ENCODE results near the gene TCF12.

TCF12 gene

DNA sequence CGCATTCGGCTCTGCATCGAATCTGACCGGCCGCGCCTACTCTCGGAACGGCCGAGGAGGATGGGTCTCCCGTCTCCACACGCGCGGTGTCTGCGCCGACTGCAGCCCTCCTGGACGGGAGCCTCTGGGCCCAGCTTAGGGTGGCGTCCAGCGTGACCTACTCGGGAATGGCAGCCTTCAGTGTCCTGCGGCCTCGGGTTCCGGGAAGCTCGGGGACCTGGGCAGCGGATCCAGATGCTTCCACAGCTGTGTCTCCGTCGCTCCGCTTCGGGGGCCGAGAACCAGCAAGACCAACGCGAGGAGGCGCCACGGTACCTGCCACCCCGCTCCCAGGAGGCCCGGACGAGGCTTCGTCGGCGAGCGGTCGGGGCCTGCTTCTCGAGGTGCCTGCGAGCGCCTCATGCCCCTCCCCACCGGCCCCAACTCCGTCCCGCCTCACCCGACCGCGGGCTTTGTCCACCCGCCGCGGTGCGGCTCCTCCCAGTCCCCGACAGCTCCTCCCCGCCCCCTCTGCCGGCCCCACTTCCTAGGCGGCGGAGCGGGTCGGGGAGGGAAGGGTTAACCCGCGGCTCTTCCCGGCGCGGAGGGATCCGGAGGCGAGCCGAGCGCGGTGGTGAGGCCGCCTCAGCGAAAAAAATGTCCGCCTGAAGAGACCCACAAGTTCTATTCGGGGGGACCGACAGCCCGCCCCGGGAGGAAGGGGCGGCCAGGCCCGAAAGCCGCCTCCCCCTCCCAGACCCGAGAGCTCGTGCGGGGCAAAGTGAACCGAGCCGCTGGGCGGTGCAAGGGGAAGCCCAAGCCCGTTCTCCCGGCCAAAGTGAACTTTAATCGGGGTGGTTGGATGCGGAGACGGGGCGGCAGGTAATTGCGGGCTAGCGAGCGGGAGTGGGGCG is at the start of gene TCF12:
TSS of gene TCF12 (plus strand) at position 599 of the 893 bp plus-strand sequence. CDS start 1,270 bp downstream, outside the sequence.
- peak; percentile 98 for DNase-seq

DNA sequence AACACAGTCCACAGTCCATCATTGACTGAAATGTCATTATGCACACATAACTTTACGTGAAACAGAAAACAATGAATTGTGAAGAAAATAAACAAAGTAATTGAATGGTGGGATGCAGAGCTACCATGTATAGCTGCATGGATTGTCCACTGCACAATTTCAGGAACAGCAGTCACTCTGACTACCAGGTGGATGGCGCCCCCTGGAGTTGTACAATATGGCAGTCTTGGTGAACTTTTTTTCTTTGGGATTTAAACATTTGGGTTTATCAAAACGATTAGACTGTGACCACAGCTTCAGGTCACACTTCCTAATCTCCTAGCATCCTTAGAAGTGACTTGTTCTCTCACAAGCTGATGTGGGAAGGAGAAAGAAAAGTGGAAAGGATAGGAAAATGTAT is 48.9 kb upstream of the TCF12 start:
- peak; percentile 38 for DNase-seq

DNA sequence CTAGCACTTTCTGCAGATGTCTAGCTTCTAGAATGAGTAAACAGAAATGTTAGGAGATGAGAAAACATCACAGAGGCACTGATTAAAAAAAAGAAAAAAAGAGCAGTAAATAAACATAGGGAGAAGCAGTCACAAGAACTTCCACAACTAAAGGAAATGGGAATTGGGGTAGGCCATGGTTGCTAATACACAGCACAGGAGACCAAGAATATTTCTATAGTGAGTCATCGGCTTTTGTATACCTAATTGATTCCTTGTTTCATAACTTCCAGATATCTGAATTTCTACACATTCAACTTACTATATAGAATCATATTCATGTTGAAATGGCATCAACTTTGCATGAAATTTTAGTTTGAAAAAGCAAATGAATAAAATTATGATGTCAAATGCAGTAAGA is 47.3 kb upstream of the TCF12 start:
- DNase-seq, result no peak

DNA sequence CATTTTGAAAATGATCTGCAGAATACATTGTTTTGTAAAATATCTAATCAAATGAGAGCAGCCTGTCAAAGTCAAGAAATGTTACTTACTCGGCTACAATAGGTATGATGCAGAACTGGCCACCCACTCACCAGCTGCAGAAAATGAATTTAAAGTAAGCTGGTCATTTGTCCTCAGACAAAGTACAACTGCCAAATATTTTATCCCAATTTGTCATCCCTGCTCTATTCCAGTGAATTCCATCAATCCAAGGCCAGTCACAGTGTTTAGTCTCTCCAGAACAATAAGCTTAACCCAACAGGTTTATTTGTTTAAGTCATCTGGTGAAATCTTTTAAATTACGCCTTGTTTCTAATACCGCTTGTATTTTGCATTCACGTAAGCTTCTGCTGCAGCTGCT is 46.6 kb upstream of the TCF12 start:
- DNase-seq, result no peak

DNA sequence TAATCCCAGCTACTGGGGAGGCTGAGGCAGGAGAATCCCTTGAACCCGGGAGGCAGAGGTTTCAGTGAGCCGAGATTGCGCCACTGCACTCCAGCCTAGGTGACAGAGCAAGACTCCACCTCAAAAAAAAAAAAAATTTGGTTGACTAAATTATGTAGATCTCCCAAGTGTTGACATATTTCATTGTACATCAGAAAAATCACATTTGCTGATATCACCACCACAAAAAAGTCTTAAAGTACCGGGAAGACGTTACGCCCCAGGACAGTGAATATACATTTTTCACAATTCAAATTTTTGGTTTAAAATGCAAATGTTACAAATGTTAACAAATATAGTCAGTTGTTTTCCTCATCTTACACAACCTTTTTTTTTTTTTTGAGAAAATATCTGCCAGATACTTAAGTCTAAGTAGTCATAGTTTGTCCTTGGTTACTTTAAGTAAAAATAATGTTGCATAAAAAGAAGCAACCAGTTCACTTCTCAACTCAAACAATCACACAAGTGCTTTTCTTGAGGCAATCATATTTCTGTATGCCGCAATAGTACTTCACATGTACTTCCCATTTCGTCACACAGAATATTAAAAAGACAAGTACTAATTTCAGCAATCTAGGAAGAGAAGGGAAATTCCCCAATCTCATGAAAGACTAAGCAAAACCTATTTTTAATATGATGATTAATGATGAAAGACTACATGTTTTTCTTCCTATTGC is 41.0 kb upstream of the TCF12 start:
- no peak for DNase-seq

DNA sequence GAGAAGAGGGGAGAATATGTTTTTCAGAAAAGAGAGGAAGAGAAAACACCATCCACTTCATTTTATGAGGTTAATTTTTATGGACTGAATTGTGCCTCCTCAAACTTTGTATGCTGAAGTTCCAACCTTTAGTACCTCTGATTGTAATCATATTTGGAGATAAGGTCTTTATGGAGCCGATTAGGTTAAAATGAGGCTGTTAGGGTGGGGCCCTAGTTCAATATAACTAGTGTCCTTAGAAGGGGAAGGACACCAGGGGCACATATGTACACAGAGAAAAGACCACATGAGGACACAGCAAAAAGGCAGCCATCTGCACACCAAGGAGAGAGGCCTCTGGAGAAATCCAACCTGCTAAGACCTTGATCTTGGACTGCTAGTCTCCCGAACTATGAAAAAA is 38.9 kb upstream of the TCF12 start:
- no peak for DNase-seq

DNA sequence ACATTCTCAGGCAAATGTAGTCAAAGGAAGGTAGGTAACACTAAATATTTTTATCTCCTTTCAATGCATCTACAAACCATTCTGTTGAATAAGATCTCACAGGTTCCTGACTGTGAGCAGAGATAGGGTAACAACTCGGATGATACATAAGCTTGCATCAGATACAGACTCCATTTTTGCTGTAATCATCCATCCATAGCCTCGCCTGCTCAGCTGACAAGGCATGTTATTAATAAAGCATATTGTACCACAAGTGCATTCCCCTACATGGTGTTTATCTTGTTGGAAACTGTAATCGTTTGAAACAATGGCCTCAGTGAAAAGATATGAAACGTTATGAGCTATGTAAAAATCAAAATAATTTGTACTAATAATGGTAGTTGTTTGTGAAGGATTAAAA is 35.4 kb upstream of the TCF12 start:
- DNase-seq, result no peak

DNA sequence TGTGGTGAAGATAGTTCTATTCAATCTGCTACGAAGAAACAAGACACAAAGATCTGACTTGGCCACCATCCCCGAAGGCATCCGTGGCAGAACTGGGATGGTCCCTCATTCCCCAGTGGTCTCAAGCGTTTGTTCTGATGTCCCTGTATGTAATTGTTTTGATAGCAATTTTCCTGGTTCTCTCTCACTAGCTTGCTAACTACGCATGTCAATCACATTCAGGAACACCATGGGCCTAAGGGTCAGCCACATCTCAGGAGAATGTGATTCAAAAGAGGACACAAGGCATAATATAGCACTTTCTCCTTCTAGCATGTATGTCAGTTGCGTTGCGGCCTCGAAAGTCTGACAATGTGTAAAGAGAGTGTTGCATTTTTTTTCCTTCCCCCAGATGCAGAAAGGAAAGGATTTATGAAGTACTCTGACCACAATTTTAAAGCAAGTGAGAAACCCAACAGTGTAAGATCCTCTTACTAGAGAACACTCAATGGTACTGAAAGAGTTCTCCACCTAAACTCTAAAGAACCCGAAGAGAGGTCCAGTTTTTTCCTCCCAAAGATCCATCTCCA is 32.0 kb upstream of the TCF12 start:
- DNase-seq, result peak; percentile 28

DNA sequence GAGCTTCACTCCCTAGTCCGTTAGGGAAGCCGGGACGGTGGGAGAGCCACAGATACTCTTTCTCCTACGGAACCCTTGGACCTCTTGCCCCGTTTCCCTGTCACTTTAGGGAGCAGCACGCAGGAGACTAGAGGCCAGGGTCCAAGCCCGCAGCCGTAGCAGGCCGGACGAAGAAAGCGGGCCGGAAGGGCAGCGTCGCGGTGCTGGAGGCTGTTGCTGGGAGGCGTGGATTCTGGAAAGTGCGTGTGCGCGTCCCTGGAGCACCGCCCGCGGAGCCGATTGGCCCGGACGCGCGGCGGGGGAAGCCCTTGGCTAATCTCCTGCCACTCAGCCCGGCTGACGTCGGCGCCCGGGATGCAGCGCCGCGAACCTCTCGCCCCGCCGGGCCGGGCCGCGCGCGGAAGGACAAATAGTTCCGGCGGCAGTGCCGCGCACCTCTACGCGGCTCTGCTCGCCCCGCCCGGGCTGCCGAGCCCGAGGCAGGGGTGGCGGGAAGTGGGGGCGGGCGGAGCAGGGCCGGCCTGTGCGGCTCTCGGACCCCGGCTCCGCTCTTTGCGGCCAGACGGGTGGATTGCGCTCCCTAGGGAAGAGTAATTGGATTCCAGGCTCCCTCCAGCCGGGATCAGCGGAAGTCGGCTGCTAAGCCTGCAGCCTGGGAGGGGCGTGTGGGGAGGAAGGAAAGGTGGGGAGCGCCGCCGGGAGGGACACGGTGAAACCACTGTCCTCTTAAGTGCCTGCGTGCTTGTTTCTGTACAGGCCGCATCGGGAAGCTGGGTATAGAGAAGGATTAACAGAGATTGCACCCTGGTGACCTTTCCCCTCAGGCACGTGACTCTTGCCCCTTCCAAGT is 31.3 kb upstream of the TCF12 start:
- peak; percentile 94 for DNase-seq

DNA sequence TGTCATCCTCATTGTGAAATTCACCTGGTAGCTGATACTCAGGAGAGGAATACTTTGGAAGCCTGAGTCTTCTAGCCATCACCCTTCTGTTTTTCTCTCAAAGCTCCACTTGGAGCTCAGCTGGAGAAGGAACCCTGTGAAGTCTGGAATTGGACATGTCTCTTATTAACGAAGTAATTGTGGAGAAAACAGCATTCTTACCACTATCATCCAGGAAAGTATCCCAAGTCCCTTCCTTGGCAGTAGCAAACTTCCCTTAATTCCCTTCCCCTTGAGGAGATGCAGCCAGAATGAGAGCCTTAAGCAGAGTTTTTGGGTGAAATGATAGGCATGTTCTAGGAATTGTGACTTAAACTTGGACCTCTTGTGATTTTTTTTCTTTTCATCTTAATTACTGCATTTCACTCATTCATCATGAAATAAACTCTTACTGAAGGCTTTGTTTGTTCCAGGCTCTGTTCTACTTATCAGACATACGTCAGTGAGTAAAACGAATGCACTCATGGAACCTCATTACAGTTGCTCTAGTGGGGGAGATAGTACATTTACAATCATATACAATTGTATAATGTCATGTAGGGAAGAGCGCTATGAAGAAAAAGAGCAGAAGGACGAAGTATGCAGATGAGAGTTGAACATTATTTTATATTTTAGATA is 30.5 kb upstream of the TCF12 start:
- no peak for DNase-seq

DNA sequence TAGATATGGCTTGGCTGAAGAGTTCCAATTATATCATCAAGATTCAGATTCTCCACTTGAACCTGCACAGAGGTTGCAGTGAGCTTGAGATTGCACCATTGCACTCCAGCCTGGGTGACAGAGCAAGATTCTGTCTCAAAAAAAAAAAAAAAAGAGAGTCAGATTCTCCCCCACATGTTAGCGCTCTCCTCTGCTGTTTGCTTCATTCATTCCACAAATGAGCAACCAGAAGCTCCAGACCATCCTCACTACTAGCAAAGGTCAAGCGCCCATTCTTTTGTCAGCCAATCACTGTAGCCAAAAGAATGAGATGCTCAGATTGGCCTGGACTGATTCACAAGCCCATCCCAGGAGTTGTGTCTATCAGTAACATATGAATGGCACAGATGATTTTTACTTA is 28.4 kb upstream of the TCF12 start:
- DNase-seq, result no peak

DNA sequence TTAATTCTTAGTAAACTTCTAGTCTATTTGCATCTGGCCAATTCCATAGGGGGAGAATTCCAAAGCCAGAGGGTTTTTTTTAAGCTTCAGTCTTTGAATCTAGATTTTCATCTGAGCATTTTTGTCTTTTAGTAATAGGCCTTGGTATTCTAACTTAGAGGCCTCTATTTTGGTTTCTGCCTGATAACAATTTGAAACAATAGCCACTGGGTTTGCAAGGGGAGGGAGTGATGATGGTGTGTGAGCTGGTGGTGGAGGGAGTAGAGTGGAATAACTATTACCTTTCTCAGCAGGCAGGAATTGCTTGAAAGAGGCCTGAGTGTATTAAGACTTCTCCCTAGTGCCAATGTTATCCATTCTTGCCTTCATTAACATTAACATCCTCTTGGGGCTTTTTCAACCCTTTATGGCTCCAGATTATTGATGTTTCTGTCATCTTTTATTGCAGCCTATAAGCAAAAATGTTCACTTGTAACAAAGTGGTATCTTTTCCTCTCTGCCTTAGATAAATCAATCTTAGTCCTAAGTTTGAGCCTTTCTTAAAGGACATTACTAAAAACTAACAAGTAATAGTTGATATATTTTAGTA is 26.5 kb upstream of the TCF12 start:
- DNase-seq, result no peak

DNA sequence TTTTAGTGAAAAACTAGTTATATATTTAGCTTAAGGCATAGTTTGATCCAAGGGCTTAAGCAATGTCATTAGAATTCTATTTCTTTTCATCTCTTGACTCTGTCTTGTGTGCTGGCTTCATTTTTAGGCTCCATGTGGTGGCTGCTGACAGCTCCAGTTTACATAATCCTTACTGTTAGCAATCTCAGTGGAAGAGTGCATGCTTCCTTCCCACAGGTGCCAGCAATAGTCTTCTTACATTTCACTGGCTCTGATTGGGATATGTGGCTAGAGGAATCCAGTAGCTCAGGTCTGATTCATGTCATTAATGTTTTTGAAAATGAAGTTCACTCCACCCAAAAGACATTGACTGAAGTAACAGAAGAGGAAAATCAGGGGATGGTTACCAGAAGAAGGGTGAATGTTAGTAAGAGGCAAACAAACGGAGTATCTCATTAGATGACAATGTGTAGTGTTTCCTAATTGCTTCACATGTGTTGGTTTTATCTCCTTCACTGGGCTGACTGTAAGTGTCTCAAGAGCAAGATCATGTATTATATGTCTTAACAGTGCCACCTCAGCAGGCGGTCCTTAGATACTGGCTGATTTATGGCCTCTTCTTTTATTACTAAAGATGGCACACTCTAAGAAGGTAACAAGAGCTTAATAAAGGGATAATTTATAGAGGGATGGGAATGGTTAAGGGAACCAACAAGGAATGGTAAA is 25.6 kb upstream of the TCF12 start:
- DNase-seq, result no peak

DNA sequence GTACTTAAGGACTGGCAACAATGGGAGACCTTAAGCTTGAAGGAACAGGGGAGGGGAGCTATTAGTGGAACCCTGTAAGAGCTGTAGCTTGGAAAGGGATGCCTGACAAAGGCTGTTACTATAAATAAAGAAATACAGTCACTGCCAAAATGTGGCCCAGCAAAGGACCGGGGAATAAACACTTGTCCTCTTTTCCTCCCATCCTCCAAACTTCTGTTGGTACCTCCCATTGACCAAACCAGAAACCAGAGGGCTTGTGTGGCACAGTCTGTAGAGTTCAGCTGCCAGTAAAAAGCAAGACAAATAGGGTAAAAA is 25.1 kb upstream of the TCF12 start:
- DNase-seq, result no peak

DNA sequence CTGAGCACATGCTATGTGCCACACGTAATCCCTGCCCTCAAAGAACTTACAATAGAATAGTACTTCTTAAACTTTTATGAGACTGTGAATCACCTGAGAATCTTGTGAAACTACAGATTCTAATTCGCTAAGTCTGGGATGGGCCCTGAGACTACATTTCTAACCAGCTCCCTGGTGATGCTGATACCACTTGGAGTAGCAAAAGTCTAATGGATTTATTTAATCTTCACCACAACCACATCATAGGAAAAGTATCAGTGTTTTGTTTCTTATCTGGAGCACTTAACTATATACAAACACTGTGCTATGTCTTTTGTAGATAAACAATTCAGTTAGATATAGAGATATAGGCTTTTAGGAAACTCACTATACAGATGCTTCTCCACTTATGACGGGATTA is 23.8 kb upstream of the TCF12 start:
- no peak for DNase-seq

DNA sequence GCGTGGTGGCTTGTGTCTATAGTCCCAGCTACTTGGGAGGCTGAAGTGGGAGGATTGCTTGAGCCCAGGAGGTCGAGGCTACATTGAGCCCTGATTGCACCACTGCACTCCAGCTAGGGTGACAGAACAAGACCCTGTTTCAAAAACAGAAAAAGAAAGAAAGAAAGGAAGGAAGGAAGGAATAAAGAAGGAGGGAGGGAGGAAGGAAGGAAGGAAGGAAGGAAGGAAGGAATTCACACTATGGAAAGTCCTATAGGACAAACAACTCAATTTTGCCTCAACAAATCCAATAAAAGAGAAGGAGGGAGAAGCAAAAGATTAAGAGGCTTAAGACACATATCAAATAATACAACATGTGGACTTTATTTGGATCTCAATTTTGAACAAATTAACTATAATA is 16.5 kb upstream of the TCF12 start:
- DNase-seq, result no peak

DNA sequence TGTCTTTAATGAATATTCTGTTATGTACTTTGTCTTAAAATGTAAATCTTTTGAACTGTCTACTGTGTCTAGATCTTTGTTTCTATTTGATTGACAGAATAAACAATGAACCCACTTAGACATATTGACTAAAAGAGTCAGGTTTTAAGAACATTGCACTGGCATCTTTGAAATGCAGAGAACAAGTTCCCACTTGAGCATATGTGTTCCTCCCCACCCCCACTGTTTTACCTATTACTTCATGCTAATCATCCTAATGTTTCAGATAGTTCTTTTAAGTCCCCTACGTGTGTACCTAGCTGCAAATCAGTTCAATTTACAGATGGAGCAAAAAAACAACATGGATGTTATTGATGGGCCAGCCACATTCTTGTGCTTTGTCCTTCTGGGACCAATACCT is 11.7 kb upstream of the TCF12 start:
- no peak for DNase-seq

DNA sequence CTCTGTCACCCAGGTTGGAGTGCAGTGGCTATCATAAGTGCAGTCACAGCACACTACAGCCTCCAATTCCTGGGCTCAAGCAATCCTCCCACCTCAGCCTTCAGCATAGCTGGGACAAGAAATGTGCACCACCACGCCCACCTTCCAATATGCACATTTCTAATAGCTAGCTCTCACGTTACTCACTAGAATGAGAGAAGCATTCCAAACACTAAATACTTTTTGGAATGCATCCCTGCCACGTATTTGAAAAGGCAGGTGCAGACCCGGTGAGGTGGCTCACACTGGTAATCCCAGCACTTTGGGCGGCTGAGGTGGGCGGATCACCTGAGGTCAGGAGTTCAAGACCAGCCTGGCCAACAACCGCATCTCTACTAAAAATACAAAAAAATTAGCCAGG is 7.6 kb upstream of the TCF12 start:
- no peak for DNase-seq

DNA sequence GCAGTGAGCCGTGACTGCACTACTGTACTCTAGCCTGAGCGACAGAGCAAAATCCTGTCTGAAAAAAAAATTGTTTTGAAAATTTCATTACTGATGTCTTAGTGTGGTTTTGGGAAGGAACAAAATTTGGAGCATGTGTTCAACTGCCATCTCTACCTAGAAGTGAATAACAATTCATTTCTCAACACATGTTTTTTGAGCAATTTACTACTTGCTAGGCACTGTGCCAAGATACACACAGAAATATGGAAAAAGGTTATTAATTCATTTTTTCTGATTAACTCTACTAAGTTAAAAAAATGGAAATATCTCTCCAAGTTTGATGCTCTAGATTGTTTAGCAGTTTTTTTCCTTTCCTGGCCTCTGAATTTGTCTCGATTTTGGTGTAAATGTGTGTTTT is 5.2 kb upstream of the TCF12 start:
- no peak for DNase-seq

DNA sequence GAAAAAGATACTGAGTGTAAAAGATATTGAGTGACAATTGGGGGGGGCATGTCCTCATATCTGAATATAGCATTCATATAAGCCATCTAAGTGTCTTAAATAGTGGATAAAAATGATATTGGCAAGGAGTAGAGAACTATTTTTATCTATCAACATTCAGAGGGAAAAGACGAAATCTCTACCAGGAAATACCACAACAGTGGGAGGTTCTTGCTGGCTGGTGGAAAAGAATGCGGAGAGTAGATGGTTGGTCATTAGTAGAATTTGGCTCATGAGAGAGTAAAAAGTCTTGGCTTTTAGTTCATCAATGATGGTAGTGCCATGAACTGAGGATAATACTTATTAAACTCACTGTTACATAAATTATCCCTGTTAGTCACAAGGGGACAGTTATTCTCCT is 4.8 kb upstream of the TCF12 start:
- DNase-seq, result no peak

DNA sequence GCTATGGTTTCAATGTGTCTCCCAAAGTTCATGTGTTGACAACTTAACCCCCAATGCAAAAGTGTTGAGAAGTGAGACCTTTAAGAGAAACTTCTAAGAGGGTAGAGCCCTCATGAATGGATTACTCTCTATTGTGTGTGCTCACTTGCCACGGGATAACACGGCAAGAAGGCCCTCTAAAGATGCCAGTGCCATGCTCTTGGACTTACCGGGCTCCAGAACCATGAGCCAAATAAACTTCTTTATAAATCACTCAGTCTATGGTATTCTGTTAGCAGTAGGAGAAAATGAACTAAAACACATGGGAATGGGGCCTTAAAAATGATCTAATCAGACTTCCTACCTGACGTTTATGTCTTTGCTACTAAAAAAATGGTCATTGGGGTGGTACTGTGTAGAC is 2.6 kb upstream of the TCF12 start:
- no peak for DNase-seq

Data from RPMI8226 (cell line).